ENCODE data around the gene GEMIN7. TPM values are rescaled to one million over a fixed set of nuclear protein-coding genes. Genes with fewer than 3 reads are reported as not detected.

Gene GEMIN7
- total and polyA plus RNA-seq, 2 of the 13 experiments (the other 11 are each of a cell fraction or from before 2014, with no cell fraction given) = 24.1 to 30.6 TPM

GRCh38 chr19:45076029-45076850 lies 2.8 kb upstream of the GEMIN7 start, which contains the start of gene ZNF296 (continued):
- TF ChIP-seq SP5 (CRISPR knock-in tag; IDR thresholded peaks at IDR 0.05; ENCODE audit: borderline replicate concordance, low read depth) (peak; percentile 78; the same call in 1 of the 2 replicates), ZC3H4 (CRISPR knock-in tag; IDR thresholded peaks at IDR 0.05; ENCODE audit: borderline replicate concordance) (no peak), CREB1 (IDR thresholded peaks at IDR 0.05) (peak; percentile 18; the same call in 1 of the 2 replicates), CREB1 (CRISPR knock-in tag; IDR thresholded peaks at IDR 0.05) (no peak), ZSCAN30 (CRISPR knock-in tag; IDR thresholded peaks at IDR 0.05) (no peak), NR3C1 (CRISPR knock-in tag; IDR thresholded peaks at IDR 0.05) (no peak), ZNF619 (CRISPR knock-in tag; IDR thresholded peaks at IDR 0.05) (no peak; the same call in 1 of the 2 replicates), MTA3 (CRISPR knock-in tag; IDR thresholded peaks at IDR 0.05) (no peak), ZBTB38 (CRISPR knock-in tag; IDR thresholded peaks at IDR 0.05) (peak; percentile 47), ZNF850 (CRISPR knock-in tag; conservative IDR thresholded peaks at IDR 0.05) (no peak), ZFY (CRISPR knock-in tag; IDR thresholded peaks at IDR 0.05) (peak; percentile 84), RXRA (CRISPR knock-in tag; IDR thresholded peaks at IDR 0.05) (peak; percentile 84), FIP1L1 (IDR thresholded peaks at IDR 0.05; ENCODE audit: borderline replicate concordance, insufficient read depth, low read depth, low read length) (no peak), SAP130 (CRISPR knock-in tag; IDR thresholded peaks at IDR 0.05; ENCODE audit: low read depth) (peak; percentile 86), ZNF720 (CRISPR knock-in tag; IDR thresholded peaks at IDR 0.05) (no peak), ZNF780A (CRISPR knock-in tag; IDR thresholded peaks at IDR 0.05) (no peak), ZNF30 (CRISPR knock-in tag; IDR thresholded peaks at IDR 0.05) (no peak)
- TF ChIP-seq, protein P1, sequence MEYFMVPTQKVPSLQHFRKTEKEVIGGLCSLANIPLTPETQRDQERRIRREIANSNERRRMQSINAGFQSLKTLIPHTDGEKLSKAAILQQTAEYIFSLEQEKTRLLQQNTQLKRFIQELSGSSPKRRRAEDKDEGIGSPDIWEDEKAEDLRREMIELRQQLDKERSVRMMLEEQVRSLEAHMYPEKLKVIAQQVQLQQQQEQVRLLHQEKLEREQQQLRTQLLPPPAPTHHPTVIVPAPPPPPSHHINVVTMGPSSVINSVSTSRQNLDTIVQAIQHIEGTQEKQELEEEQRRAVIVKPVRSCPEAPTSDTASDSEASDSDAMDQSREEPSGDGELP (IDR thresholded peaks at IDR 0.05; ENCODE audit: borderline replicate concordance, low read depth) = peak; percentile 48; the same call in 1 of the 2 replicates
- TF ChIP-seq, protein P2, sequence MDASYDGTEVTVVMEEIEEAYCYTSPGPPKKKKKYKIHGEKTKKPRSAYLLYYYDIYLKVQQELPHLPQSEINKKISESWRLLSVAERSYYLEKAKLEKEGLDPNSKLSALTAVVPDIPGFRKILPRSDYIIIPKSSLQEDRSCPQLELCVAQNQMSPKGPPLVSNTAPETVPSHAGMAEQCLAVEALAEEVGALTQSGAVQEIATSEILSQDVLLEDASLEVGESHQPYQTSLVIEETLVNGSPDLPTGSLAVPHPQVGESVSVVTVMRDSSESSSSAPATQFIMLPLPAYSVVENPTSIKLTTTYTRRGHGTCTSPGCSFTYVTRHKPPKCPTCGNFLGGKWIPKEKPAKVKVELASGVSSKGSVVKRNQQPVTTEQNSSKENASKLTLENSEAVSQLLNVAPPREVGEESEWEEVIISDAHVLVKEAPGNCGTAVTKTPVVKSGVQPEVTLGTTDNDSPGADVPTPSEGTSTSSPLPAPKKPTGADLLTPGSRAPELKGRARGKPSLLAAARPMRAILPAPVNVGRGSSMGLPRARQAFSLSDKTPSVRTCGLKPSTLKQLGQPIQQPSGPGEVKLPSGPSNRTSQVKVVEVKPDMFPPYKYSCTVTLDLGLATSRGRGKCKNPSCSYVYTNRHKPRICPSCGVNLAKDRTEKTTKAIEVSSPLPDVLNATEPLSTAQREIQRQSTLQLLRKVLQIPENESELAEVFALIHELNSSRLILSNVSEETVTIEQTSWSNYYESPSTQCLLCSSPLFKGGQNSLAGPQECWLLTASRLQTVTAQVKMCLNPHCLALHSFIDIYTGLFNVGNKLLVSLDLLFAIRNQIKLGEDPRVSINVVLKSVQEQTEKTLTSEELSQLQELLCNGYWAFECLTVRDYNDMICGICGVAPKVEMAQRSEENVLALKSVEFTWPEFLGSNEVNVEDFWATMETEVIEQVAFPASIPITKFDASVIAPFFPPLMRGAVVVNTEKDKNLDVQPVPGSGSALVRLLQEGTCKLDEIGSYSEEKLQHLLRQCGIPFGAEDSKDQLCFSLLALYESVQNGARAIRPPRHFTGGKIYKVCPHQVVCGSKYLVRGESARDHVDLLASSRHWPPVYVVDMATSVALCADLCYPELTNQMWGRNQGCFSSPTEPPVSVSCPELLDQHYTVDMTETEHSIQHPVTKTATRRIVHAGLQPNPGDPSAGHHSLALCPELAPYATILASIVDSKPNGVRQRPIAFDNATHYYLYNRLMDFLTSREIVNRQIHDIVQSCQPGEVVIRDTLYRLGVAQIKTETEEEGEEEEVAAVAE (CRISPR knock-in tag; IDR thresholded peaks at IDR 0.05; ENCODE audit: borderline replicate concordance) = 0 out of 2 replicates have a peak, but pooled peaks have one; percentile 24
- TF ChIP-seq, protein P3, sequence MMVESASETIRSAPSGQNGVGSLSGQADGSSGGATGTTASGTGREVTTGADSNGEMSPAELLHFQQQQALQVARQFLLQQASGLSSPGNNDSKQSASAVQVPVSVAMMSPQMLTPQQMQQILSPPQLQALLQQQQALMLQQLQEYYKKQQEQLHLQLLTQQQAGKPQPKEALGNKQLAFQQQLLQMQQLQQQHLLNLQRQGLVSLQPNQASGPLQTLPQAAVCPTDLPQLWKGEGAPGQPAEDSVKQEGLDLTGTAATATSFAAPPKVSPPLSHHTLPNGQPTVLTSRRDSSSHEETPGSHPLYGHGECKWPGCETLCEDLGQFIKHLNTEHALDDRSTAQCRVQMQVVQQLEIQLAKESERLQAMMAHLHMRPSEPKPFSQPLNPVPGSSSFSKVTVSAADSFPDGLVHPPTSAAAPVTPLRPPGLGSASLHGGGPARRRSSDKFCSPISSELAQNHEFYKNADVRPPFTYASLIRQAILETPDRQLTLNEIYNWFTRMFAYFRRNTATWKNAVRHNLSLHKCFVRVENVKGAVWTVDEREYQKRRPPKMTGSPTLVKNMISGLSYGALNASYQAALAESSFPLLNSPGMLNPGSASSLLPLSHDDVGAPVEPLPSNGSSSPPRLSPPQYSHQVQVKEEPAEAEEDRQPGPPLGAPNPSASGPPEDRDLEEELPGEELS (CRISPR knock-in tag; IDR thresholded peaks at IDR 0.05) = 0 out of 2 replicates have a peak, but pooled peaks have one; percentile 16
- TF ChIP-seq, protein P4, sequence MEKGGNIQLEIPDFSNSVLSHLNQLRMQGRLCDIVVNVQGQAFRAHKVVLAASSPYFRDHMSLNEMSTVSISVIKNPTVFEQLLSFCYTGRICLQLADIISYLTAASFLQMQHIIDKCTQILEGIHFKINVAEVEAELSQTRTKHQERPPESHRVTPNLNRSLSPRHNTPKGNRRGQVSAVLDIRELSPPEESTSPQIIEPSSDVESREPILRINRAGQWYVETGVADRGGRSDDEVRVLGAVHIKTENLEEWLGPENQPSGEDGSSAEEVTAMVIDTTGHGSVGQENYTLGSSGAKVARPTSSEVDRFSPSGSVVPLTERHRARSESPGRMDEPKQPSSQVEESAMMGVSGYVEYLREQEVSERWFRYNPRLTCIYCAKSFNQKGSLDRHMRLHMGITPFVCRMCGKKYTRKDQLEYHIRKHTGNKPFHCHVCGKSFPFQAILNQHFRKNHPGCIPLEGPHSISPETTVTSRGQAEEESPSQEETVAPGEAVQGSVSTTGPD (CRISPR knock-in tag; IDR thresholded peaks at IDR 0.05) = no peak
